ENCODE results near the gene UBD. TPM values are rescaled to one million over a fixed set of nuclear protein-coding genes. Genes with fewer than 3 reads are reported as not detected.

UBD gene
- polyA plus RNA-seq, 3 donors: 0.52 to 1.3 (median 0.90) TPM

Other genes starting within 250 kb of the UBD start
- not detected for gene OR5V1, start 190.9 kb downstream of the UBD start, polyA plus RNA-seq (ENCODE audit: insufficient read length in 3 of 3)
- not detected for gene OR12D3, start 184.4 kb downstream of the UBD start, polyA plus RNA-seq (ENCODE audit: insufficient read length in 3 of 3)
- not detected for gene OR12D2, start 164.1 kb downstream of the UBD start, polyA plus RNA-seq (ENCODE audit: insufficient read length in 3 of 3)
- not detected for gene OR12D1, start 144.8 kb downstream of the UBD start, polyA plus RNA-seq (ENCODE audit: insufficient read length in 3 of 3)
- gene OR10C1, start 120.4 kb downstream of the UBD start, polyA plus RNA-seq (ENCODE audit: insufficient read length in 3 of 3): not detected
- gene OR11A1, start 102.7 kb downstream of the UBD start, polyA plus RNA-seq (ENCODE audit: insufficient read length in 3 of 3): not detected
- not detected for gene OR2H1, start 102.6 kb downstream of the UBD start, polyA plus RNA-seq (ENCODE audit: insufficient read length in 3 of 3)
- gene MAS1L, start 71.8 kb downstream of the UBD start, polyA plus RNA-seq (ENCODE audit: insufficient read length in 3 of 3): not detected
- under 1 TPM; 0.11 to 0.13 (median 0.11) TPM for gene OR2H2, start 25.4 kb upstream of the UBD start, polyA plus RNA-seq (ENCODE audit: insufficient read length in 3 of 3)
- gene GABBR1, start 73.5 kb upstream of the UBD start, polyA plus RNA-seq (ENCODE audit: insufficient read length in 3 of 3): 100 to 1,000 TPM in 1 of 3 donors, 10 to 100 TPM in 2; 66.8 to 109 (median 70.0) TPM
- under 1 TPM in 1 of 3 donors, not detected in 2; 0.20 TPM for gene MOG, start 97.4 kb upstream of the UBD start, polyA plus RNA-seq (ENCODE audit: insufficient read length in 3 of 3)
- gene ZFP57, start 121.4 kb upstream of the UBD start, polyA plus RNA-seq (ENCODE audit: insufficient read length in 3 of 3): under 1 TPM in 2 of 3 donors, not detected in 1; 0.22 to 0.28 TPM
- 10 to 100 TPM in 1 of 3 donors, 1 to 10 TPM in 2; 3.1 to 11.4 (median 4.9) TPM for gene HLA-F, start 163.7 kb upstream of the UBD start, polyA plus RNA-seq (ENCODE audit: insufficient read length in 3 of 3)